GM21717 (cell line): ENCODE measurements around the gene TMEM272.

Source experiments
- ATAC-seq: cut with Tn5 transposase; IDR thresholded peaks from one replicate; pipeline ENCODE4 v1.9.1; 2021; ENCODE audit warnings: mild to moderate bottlenecking, moderate library complexity; ENCODE audit not compliant: unreplicated experiment

TMEM272 gene

GRCh38 chr13:51763486-51763885, 81.5 kb downstream of the TMEM272 start:
- no peak for ATAC-seq
